Measurements from ENCODE around the gene SQSTM1. TPM values are rescaled to one million over a fixed set of nuclear protein-coding genes. Genes with fewer than 3 reads are reported as not detected.
A peak's percentile ranks its signal among the peaks of the same experiment; 100 is the strongest.

The SQSTM1 gene
- total RNA-seq, 1 experiment from 2014 or later, result 715 TPM

DNA sequence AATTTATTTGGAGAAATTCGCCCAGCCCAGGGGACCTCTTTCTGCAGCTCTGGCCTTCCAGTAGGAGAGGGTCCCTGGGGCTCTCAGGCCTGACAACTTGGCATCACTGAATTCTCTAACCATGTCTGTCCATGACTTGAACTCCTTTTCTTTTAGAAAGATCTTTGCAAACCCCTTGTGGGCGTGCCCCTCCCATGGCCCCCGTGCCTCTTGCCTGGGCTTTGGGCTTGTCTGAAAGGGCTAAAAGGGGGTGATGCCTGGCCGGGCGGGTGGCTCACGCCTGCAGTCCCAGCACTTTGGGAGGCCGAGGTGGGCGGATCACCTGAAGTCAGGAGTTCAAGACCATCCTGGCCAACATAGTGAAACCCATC lies 3.2 kb upstream of the SQSTM1 start:
- intact Hi-C loops (cut with micrococcal nuclease; ENCODE audit: unreplicated experiment), result loop anchor here (5.0 kb wide), 1 partner anchor 265 kb away; the partner anchor contains the start of gene RUFY1
- peaks cover 7% of the 10 kb centered on the region for H3K36me3 ChIP-seq (ENCODE audit: low read depth)
- ChIA-PET CTCF (no interaction called here), POLR2A (ENCODE audit: unreplicated experiment) (no interaction called here)
- H3K79me2 ChIP-seq (ENCODE audit: low read depth), result peaks cover 25% of the 10 kb centered on the region
- H3K4me3 ChIP-seq, result no peak overlapping the region
- peaks cover 37% of the 10 kb centered on the region for H3F3A ChIP-seq (ENCODE audit: insufficient read depth, low read depth)
- no peak for DNase-seq
- BruUV-seq (replicated peaks), result no TSS peak
- TF ChIP-seq, protein P1, sequence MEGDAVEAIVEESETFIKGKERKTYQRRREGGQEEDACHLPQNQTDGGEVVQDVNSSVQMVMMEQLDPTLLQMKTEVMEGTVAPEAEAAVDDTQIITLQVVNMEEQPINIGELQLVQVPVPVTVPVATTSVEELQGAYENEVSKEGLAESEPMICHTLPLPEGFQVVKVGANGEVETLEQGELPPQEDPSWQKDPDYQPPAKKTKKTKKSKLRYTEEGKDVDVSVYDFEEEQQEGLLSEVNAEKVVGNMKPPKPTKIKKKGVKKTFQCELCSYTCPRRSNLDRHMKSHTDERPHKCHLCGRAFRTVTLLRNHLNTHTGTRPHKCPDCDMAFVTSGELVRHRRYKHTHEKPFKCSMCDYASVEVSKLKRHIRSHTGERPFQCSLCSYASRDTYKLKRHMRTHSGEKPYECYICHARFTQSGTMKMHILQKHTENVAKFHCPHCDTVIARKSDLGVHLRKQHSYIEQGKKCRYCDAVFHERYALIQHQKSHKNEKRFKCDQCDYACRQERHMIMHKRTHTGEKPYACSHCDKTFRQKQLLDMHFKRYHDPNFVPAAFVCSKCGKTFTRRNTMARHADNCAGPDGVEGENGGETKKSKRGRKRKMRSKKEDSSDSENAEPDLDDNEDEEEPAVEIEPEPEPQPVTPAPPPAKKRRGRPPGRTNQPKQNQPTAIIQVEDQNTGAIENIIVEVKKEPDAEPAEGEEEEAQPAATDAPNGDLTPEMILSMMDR (conservative IDR thresholded peaks at IDR 0.05), result no peak
- TF ChIP-seq EZH2 (IDR thresholded peaks at IDR 0.05; ENCODE audit: low read depth), result no peak
- H2AFZ ChIP-seq, result no peak overlapping the region
- no peaks in the 10 kb centered on the region for H3K9me3 ChIP-seq (ENCODE audit: insufficient read depth, low read depth)
- H3K27me3 ChIP-seq (ENCODE audit: insufficient read depth, low read depth), result no peaks in the 10 kb centered on the region
- peaks cover 32% of the 10 kb centered on the region for H3K4me1 ChIP-seq (replicated peaks; ENCODE audit: insufficient read depth)
- peaks cover 7% of the 10 kb centered on the region for H4K20me1 ChIP-seq (ENCODE audit: insufficient read depth)
- peak overlapping the region; percentile 100 for H3K4me2 ChIP-seq
- peak overlapping the region; percentile 100 for H3K27ac ChIP-seq
- H3K9me2 ChIP-seq (ENCODE audit: insufficient read depth), result no peaks in the 10 kb centered on the region

DNA sequence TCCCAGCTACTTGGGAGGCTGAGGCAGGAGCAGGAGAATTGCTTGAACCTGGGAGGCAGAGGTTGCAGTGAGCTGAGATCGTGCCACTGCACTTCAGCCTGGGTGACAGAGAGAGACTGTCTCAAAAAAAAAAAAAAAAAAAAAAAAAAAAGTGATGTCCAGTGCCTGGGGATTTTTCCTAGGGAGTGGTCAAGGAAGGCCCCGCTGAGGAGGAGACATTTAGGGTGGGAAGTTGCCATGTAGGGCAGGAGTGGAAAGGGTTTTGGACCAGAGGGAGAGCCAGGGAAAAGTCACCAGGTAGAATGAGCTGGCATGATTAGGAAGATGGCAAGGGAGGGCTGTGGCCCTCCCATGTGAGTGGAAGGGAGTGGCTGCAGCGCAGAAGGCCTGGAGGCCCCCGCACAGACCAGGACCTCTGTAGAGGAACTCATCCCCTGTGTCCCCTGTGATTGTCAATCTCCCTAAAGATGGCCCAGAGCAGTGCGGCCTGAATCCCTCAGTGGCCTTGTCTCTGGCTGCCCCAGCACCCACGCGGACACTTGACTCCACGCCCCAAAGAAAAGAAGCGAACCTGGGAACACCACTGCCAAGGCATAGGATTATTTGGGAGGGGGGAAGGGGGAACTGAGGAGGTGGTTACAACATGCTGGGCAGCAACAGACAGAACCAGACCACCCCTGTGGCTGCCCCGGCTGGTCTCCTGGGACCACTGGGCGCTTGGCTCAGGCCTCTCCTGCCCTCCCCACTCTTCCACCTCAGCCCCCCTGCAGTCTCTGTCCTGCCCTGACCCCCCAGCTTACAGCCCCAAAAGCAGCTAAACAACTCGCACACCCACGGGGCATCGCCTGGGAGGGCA lies 2.6 kb upstream of the SQSTM1 start:
- peak in 1 of 2 experiments; percentile 38 for DNase-seq
- ChIA-PET CTCF (no interaction called here), POLR2A (ENCODE audit: unreplicated experiment) (interaction anchor here (0.6 kb wide), 3 partner anchors 12 to 55 kb away, joined by 3 to 15 read pairs (median 3); no protein-coding TSS in a partner anchor)
- peak overlapping the region; percentile 98; the same call in 1 of the 2 replicates for H3K4me3 ChIP-seq
- peaks cover 39% of the 10 kb centered on the region for H3K4me1 ChIP-seq (replicated peaks; ENCODE audit: insufficient read depth)
- H3K27ac ChIP-seq, result peak overlapping the region; percentile 100
- intact Hi-C loops (cut with micrococcal nuclease; ENCODE audit: unreplicated experiment), result loop anchor here (2.0 to 5.0 kb wide), 4 partner anchors 15 to 266 kb away; partner anchors contain the start of genes HNRNPH1 and RUFY1
- H3K4me2 ChIP-seq, result peak overlapping the region; percentile 100
- H3K27me3 ChIP-seq (ENCODE audit: insufficient read depth, low read depth), result no peaks in the 10 kb centered on the region
- no peaks in the 10 kb centered on the region for H3K9me3 ChIP-seq (ENCODE audit: insufficient read depth, low read depth)
- peaks cover 14% of the 10 kb centered on the region for H4K20me1 ChIP-seq (ENCODE audit: insufficient read depth)
- H2AFZ ChIP-seq, result 0 out of 2 replicates have a peak overlapping the region, but pooled peaks have one; percentile 64
- TSS peak; percentile 16 for BruUV-seq (replicated peaks)
- TF ChIP-seq, protein P1 (conservative IDR thresholded peaks at IDR 0.05), result no peak
- no peak for TF ChIP-seq EZH2 (IDR thresholded peaks at IDR 0.05; ENCODE audit: low read depth)
- H3K79me2 ChIP-seq (ENCODE audit: low read depth), result peaks cover 31% of the 10 kb centered on the region
- H3F3A ChIP-seq (ENCODE audit: insufficient read depth, low read depth), result peaks cover 41% of the 10 kb centered on the region
- H3K36me3 ChIP-seq (ENCODE audit: low read depth), result peaks cover 14% of the 10 kb centered on the region
- no peaks in the 10 kb centered on the region for H3K9me2 ChIP-seq (ENCODE audit: insufficient read depth)

DNA sequence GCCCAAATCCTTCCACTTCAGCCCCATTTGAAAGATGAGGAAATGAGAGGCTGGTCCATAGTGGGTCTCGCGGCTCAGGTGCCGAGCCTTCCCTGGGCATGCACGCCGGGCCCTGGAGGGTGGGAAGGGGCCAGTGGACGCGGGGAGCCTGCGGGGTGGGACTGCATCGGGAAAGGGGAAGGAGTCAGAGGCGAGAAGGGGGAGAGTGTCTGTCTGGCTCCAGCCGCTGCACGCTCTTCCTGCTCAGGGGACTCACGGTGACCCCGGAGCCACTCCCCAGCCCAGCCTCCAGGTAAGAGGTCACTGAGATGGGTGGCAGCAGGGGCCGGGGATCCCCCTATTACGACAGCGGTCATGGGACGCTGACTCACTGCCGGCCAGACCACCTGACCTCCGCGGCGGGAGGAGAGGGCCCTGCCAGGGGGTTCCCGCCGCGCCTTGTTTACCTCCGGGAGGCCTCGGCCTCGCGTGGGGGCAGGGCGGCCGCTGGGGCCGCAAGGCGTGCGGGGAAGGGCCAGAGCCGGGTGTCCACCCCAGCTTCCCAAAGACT lies 1.9 kb upstream of the SQSTM1 start:
- H3K27me3 ChIP-seq (ENCODE audit: insufficient read depth, low read depth), result no peaks in the 10 kb centered on the region
- H3K9me3 ChIP-seq (ENCODE audit: insufficient read depth, low read depth), result no peaks in the 10 kb centered on the region
- CTCF ChIA-PET, result interaction anchor here (0.6 kb wide), 2 partner anchors 194 to 212 kb away, joined by 3 to 6 read pairs; no protein-coding TSS in a partner anchor
- H3F3A ChIP-seq (ENCODE audit: insufficient read depth, low read depth), result peaks cover 48% of the 10 kb centered on the region
- H3K4me3 ChIP-seq, result peak overlapping the region; percentile 98; the same call in 1 of the 2 replicates
- TF ChIP-seq, protein P1 (conservative IDR thresholded peaks at IDR 0.05), result no peak
- no peak for TF ChIP-seq EZH2 (IDR thresholded peaks at IDR 0.05; ENCODE audit: low read depth)
- H3K4me1 ChIP-seq (replicated peaks; ENCODE audit: insufficient read depth), result peaks cover 45% of the 10 kb centered on the region
- no peaks in the 10 kb centered on the region for H3K9me2 ChIP-seq (ENCODE audit: insufficient read depth)
- peak; percentile 95 to 98 for DNase-seq
- peaks cover 21% of the 10 kb centered on the region for H4K20me1 ChIP-seq (ENCODE audit: insufficient read depth)
- no TSS peak for BruUV-seq (replicated peaks)
- peak overlapping the region; percentile 100 for H3K4me2 ChIP-seq
- peaks cover 38% of the 10 kb centered on the region for H3K79me2 ChIP-seq (ENCODE audit: low read depth)
- 0 out of 2 replicates have a peak overlapping the region, but pooled peaks have one; percentile 64 for H2AFZ ChIP-seq
- intact Hi-C loops (cut with micrococcal nuclease; ENCODE audit: unreplicated experiment), result loop anchor here (1.0 to 5.0 kb wide), 7 partner anchors 13 to 267 kb away; partner anchors contain the start of genes HNRNPH1, MAML1, MGAT4B and MRNIP
- H3K36me3 ChIP-seq (ENCODE audit: low read depth), result peaks cover 19% of the 10 kb centered on the region
- POLR2A ChIA-PET (ENCODE audit: unreplicated experiment), result interaction anchor here (0.6 to 0.8 kb wide), 3 partner anchors 7 to 260 kb away, joined by 8 to 17 read pairs (median 10); no protein-coding TSS in a partner anchor
- peak overlapping the region; percentile 100 for H3K27ac ChIP-seq

Data from PC-9 (cell line).